GM10266 (cell line): ENCODE results near the gene TMEM63A.

Experiments used
- DNase-seq: peaks from one replicate; pipeline ENCODE4 v3.0.0; 2012; ENCODE audit errors: extremely low spot score
- TF ChIP-seq, protein P1 (sequence below): IDR thresholded peaks from 2 replicates; pipeline ENCODE4 v1.5.1; 2012; ENCODE audit warnings: mild to moderate bottlenecking, low read depth; ENCODE audit not compliant: control insufficient read depth, insufficient read depth; ENCODE audit errors: missing control alignments

Gene TMEM63A

DNA sequence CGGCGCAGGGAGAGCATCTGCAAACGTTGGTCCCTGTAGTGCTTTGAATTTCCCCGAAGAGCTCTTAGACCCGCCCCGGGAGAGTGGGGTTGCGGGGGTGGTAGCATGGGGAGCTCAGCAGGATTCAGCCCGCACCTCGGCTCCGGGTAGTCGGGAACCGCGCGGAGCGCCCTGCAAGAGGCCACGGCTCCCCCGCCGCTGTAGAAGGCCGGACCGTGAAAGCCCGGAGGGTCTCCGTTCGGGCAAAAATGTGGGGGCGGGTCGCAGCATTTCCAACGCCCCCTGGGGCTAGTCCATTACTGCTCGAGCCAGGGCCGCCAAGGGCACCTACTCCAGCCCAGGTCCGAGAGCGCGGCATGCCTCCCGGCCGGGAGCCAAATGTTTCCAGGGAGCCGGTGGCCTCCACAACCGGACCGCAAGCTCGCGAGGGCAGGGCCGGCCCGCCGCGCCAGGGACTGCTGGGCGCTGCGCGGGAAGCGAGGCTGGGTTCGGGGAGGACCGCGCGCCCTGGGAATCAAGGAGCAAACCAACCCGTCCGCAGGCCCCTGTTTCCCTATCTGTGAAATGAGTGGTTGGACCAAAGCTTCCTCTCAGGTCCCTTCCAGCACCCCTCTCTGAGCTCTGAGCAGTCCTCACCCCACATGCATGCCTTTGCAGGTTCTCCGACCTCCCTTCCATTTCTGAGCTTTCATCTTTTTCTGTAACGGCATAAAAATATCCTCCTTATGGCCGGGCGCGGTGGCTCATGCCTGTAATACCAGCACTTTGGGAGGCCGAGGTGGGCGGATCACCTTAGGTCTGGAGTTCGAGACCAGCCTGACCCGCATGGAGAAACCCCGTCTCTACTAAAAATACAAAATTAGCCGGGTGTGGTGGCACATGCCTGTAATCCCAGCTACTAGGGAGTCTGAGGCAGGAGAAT, 775 bp upstream of the TMEM63A start:
- TF ChIP-seq, protein P1, sequence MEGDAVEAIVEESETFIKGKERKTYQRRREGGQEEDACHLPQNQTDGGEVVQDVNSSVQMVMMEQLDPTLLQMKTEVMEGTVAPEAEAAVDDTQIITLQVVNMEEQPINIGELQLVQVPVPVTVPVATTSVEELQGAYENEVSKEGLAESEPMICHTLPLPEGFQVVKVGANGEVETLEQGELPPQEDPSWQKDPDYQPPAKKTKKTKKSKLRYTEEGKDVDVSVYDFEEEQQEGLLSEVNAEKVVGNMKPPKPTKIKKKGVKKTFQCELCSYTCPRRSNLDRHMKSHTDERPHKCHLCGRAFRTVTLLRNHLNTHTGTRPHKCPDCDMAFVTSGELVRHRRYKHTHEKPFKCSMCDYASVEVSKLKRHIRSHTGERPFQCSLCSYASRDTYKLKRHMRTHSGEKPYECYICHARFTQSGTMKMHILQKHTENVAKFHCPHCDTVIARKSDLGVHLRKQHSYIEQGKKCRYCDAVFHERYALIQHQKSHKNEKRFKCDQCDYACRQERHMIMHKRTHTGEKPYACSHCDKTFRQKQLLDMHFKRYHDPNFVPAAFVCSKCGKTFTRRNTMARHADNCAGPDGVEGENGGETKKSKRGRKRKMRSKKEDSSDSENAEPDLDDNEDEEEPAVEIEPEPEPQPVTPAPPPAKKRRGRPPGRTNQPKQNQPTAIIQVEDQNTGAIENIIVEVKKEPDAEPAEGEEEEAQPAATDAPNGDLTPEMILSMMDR: no peak

DNA sequence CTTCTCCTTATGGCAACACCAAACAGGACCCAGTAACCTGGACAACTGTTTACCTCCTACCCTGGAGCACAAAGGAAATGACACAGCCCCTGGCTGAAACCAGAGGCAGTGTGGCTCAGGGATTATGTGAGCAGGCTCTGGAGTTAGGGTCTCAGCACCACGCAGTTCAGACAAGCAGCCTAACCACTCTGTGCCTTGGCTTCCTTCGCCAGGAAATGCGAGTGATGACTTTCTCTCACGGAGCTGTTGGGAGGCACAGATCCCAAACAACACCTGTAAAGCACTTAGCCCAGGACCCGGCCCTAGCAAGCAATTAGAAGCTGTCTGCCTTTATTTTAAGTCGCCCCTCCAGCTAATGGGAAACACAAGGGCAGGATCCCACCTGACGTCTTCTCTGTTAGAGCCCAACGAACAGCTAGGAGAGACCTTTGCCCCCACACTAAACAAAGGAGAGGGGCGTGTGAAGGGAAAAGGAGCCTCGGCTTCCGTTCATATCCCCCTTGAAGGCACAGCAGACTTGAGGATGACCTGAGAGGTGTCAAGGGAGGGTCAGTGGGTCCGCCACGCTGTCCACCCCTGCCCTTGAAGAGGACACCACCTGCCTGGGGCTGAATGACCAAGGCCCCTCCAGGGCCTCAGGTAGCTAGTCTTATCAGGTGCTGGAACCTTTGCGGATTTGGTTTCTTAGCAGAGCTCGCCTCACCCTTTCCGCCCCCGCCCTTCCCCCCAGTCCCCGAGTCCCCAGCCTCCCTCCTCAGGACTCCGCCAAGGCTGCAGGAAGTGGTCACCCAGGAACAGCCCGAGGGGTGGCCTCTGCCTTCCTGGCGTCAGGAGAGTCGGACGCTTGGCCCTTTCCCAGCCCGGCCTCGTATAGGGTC, 860 bp downstream of the TMEM63A start:
- TF ChIP-seq, protein P1: no peak
- peak; percentile 64 for DNase-seq

More for the DNA sequence above, 775 bp upstream of the TMEM63A start:
- DNase-seq: peak; percentile 68

DNA sequence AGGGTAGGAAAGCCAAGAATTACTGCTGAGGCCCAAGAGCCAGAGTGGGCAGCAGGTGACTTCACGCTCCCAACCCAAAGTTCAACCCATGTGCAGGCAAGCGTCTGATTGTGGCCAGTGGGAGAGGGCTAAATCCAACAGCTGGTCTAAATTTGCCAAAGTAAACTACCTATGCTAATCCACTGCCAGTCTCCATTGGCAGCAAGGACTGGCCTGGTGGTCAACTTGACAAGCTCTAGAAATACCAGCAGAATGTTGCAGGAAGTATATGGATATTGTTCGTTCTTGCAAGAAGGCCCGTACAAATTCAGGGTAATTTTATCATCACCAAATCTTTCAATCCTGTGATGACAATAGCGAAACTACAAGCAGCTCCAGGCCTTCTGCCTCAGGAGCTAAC, 1.5 kb downstream of the TMEM63A start:
- TF ChIP-seq, protein P1: no peak
- no peak for DNase-seq

GRCh38 chr1:225880222-225880588, 2.0 kb downstream of the TMEM63A start:
- no peak for DNase-seq
- TF ChIP-seq, protein P1: no peak

- TF ChIP-seq, protein P1: no peak
- DNase-seq: no peak
Observed at GRCh38 chr1:225879521-225880221, 2.5 kb downstream of the TMEM63A start.

- TF ChIP-seq, protein P1: no peak
- no peak for DNase-seq
Observed at GRCh38 chr1:225878282-225878681, 3.9 kb downstream of the TMEM63A start.
